Measurements from ENCODE around the gene TSPYL4.
A peak's percentile ranks its signal among the peaks of the same experiment; 100 is the strongest.

The TSPYL4 gene

DNA sequence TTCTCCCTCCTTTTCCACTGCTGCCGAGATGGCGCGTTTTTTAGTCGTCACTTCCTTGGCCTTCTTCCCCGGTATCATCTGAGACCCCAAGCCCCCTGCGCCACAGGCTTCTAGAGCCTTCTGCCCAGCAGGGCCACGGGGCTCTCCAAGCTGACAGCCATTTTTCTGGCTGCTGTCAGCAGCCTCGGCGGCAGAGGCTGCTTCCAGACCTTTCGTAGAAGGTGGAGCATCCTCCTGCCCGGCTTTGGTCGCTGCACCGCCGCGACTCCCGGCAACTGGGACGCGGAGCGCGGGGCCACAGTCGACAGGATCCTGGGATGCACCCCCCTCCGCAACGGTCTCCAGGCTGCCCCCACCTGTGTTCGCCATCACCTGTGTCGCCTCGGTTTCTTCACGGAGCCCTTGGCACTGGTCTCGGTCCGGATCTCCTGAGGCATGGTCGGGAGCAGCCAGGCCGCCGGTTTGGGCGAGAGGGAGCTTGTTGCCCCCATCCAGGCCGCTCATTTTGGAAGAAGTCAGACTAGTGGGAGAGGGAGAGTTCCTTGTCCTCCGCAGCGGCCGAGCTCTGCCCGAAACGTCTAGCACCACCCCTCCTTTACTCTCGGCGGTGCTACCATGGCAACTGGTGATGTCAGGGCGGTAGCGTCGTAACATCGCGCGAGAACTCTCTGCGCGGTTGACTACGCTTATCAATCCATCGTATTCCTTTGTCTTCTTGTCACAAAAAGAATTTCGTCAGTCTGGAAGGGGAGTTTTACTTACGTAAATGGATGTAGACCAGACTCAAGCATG lies at the start of gene TSPYL4:
Gene TSPYL4 (minus strand): TSS at position 571 of the 792 bp plus-strand sequence. CDS start 67 bp downstream, at position 504.
- CTCF ChIA-PET, result interaction anchor here (0.6 to 0.7 kb wide), 2 partner anchors 42 to 513 kb away, joined by 3 to 11 read pairs; no protein-coding TSS in a partner anchor
- POLR2A ChIA-PET (ENCODE audit: low non-redundant PET), result interaction anchor here (0.7 kb wide), 2 partner anchors 26 to 304 kb away, joined by 3 read pairs; partner anchors contain the start of gene TSPYL1
- TF ChIP-seq, protein P1, sequence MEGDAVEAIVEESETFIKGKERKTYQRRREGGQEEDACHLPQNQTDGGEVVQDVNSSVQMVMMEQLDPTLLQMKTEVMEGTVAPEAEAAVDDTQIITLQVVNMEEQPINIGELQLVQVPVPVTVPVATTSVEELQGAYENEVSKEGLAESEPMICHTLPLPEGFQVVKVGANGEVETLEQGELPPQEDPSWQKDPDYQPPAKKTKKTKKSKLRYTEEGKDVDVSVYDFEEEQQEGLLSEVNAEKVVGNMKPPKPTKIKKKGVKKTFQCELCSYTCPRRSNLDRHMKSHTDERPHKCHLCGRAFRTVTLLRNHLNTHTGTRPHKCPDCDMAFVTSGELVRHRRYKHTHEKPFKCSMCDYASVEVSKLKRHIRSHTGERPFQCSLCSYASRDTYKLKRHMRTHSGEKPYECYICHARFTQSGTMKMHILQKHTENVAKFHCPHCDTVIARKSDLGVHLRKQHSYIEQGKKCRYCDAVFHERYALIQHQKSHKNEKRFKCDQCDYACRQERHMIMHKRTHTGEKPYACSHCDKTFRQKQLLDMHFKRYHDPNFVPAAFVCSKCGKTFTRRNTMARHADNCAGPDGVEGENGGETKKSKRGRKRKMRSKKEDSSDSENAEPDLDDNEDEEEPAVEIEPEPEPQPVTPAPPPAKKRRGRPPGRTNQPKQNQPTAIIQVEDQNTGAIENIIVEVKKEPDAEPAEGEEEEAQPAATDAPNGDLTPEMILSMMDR (conservative IDR thresholded peaks at IDR 0.05; ENCODE audit: low read depth), result no peak
- H3K27ac ChIP-seq, result peak within 1 kb of the TSS; percentile 84
- peak; percentile 92 for DNase-seq (ENCODE audit: low spot score)

DNA sequence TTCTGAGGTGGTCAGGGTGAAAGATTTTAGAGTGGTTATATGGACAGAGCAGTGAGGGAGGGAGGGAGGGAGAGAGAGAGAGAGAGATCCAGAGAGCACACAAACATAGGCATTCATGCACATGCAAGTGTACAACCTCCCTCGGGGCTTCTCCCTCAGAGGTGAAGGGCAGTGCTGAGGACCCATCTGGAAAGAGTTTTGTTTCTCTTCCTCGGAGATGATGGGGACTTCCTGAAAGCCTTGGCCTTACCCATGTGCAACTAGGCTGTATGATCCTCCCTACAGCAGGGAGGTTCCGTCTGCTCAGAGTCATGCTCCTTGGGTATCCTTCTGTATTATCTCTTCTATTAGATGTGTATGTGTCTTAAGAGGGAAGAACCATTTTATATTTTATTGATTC lies 47.2 kb upstream of the TSPYL4 start:
- TF ChIP-seq, protein P1 (conservative IDR thresholded peaks at IDR 0.05; ENCODE audit: low read depth), result no peak
- CTCF ChIA-PET, result no interaction called here
- POLR2A ChIA-PET (ENCODE audit: low non-redundant PET), result no interaction called here
- no peak overlapping the region for H3K27ac ChIP-seq
- no peak for DNase-seq (ENCODE audit: low spot score)

DNA sequence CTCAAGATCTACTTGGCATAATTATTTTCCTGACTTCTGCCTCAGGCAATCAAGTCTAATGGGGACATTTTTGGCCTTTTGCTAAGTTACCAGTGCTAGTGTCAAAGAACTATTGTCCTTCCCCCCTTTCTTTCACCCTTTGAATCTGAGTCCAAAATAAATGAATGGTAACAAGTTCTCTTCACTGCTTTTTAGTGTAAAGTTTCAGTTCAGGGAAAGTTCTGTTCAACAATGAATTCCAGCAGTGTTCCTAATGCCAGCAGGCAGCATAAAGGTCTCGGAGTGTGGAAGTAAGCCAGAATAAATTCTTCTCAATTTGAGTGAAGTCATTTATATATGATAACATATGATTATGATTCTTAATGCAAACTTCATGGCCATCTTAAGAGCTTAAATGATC lies 46.7 kb upstream of the TSPYL4 start:
- no peak for DNase-seq (ENCODE audit: low spot score)
- TF ChIP-seq, protein P1 (conservative IDR thresholded peaks at IDR 0.05; ENCODE audit: low read depth), result no peak
- ChIA-PET POLR2A (ENCODE audit: low non-redundant PET) (no interaction called here), CTCF (no interaction called here)
- no peak overlapping the region for H3K27ac ChIP-seq

DNA sequence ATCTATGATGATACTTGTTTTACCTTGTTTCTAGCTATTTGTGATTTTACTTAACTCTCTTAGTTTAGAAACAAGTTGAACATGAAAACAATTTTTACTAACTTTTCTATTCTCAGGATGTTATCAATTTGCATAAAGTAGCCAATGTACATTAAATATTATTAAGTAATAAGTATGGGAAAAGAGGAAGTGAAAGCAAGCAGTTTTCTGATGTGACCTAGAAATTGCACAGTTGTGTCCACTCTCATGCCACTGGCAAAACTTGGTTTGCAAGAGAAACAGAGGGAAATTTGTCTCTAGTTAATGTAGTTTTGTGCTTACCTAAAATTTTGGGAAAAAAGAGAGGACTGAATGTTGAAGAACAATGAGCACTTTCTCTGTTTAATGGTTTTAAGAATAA lies 45.1 kb upstream of the TSPYL4 start:
- ChIA-PET POLR2A (ENCODE audit: low non-redundant PET) (no interaction called here), CTCF (interaction anchor here (1.2 kb wide), 1 partner anchor 11 kb away, joined by 6 read pairs; no protein-coding TSS in a partner anchor)
- H3K27ac ChIP-seq, result no peak overlapping the region
- no peak for DNase-seq (ENCODE audit: low spot score)
- TF ChIP-seq, protein P1 (conservative IDR thresholded peaks at IDR 0.05; ENCODE audit: low read depth), result no peak

DNA sequence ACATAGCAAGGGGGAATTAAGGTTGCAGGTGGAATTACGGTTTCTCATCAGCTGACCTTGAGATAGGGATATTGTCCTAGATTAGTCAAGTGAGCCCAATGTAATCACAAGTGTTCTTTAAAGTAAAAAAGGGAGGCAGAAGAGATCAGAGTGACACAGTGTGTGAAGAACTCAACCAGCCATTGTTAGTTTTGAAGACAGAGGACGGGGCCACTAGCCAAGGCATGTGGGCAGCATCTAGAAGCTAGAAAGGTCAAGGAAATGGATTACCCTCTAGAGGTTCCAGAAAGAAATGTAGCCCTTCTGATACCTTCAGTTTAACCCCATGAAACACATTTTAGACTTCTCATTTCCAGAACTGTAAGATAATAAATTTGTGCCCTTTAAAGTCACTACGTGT lies 44.4 kb upstream of the TSPYL4 start:
- ChIA-PET POLR2A (ENCODE audit: low non-redundant PET) (no interaction called here), CTCF (interaction anchor here (1.2 kb wide), 1 partner anchor 10 kb away, joined by 6 read pairs; no protein-coding TSS in a partner anchor)
- TF ChIP-seq, protein P1 (conservative IDR thresholded peaks at IDR 0.05; ENCODE audit: low read depth), result no peak
- H3K27ac ChIP-seq, result no peak overlapping the region
- no peak for DNase-seq (ENCODE audit: low spot score)

DNA sequence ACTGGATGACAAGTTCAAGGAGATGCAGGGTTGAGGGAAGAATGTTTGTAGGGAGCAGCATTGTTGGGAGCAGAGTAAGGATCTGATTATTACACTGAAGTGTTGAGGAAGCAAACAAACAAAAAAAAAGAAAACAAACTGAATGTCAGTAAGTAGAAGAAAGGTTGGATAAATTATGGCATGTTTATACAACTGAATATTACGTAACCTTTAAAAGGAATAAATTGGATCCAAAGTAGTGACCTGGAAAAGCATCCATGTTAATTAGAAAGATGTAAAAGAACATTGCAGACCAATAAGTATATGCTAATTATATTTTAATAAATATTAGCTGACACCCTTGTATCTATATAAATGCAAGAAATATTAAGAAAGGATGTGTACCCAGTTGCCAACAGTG lies 38.7 kb upstream of the TSPYL4 start:
- TF ChIP-seq, protein P1 (conservative IDR thresholded peaks at IDR 0.05; ENCODE audit: low read depth), result no peak
- no peak overlapping the region for H3K27ac ChIP-seq
- no peak for DNase-seq (ENCODE audit: low spot score)
- CTCF ChIA-PET, result interaction anchor here (0.6 to 0.7 kb wide), 2 partner anchors 50 to 84 kb away, joined by 3 to 4 read pairs; no protein-coding TSS in a partner anchor
- POLR2A ChIA-PET (ENCODE audit: low non-redundant PET), result no interaction called here
